Measurements from ENCODE around the gene RNF225.

RNF225 gene

GRCh38 chr19:58366585-58367430 is 28.6 kb upstream of the RNF225 start:
- no peak overlapping the region for H2AFZ ChIP-seq (ENCODE audit: low read length)
- TF ChIP-seq CTCF (IDR thresholded peaks at IDR 0.05; ENCODE audit: low read length): no peak
- no peak for TF ChIP-seq EZH2 (optimal IDR thresholded peaks at IDR 0.05; ENCODE audit: low read depth, low read length)
- TF ChIP-seq EZH2phosphoT487 (IDR thresholded peaks at IDR 0.05; ENCODE audit: low read length): no peak
- H3K9me3 ChIP-seq (replicated peaks; ENCODE audit: insufficient read depth, low read length): no peaks in the 10 kb centered on the region
- no peaks in the 10 kb centered on the region for H3F3A ChIP-seq (ENCODE audit: insufficient read depth, low read length)
- no peaks in the 10 kb centered on the region for H4K20me1 ChIP-seq (ENCODE audit: insufficient read depth, low read length)
- no peak overlapping the region for H3K4me3 ChIP-seq (ENCODE audit: low read length)
- H3K27me3 ChIP-seq (replicated peaks; ENCODE audit: insufficient read depth, low read length): no peaks in the 10 kb centered on the region
- no peaks in the 10 kb centered on the region for H3K9me2 ChIP-seq (replicated peaks; ENCODE audit: insufficient read depth, low read length)
- H3K36me3 ChIP-seq (replicated peaks; ENCODE audit: insufficient read depth, low read length): no peaks in the 10 kb centered on the region
- no peaks in the 10 kb centered on the region for H3K79me2 ChIP-seq (ENCODE audit: low read length)
- H3K9ac ChIP-seq (ENCODE audit: low read length): no peak overlapping the region
- DNase-seq: no peak
- H3K27ac ChIP-seq (ENCODE audit: low read length): no peak overlapping the region
- H3K4me2 ChIP-seq (ENCODE audit: low read depth, low read length): no peak overlapping the region
- no peaks in the 10 kb centered on the region for H3K4me1 ChIP-seq (ENCODE audit: low read length)

GRCh38 chr19:58367698-58368454 is 27.6 kb upstream of the RNF225 start:
- H3K9me2 ChIP-seq (replicated peaks; ENCODE audit: insufficient read depth, low read length): no peaks in the 10 kb centered on the region
- H3K4me2 ChIP-seq (ENCODE audit: low read depth, low read length): no peak overlapping the region
- H3K27me3 ChIP-seq (replicated peaks; ENCODE audit: insufficient read depth, low read length): no peaks in the 10 kb centered on the region
- TF ChIP-seq EZH2phosphoT487 (IDR thresholded peaks at IDR 0.05; ENCODE audit: low read length): no peak
- TF ChIP-seq EZH2 (optimal IDR thresholded peaks at IDR 0.05; ENCODE audit: low read depth, low read length): no peak
- no peak for TF ChIP-seq CTCF (IDR thresholded peaks at IDR 0.05; ENCODE audit: low read length)
- H3K4me1 ChIP-seq (ENCODE audit: low read length): no peaks in the 10 kb centered on the region
- H3K4me3 ChIP-seq (ENCODE audit: low read length): no peak overlapping the region
- H3K36me3 ChIP-seq (replicated peaks; ENCODE audit: insufficient read depth, low read length): no peaks in the 10 kb centered on the region
- no peak overlapping the region for H3K9ac ChIP-seq (ENCODE audit: low read length)
- no peak overlapping the region for H2AFZ ChIP-seq (ENCODE audit: low read length)
- no peaks in the 10 kb centered on the region for H4K20me1 ChIP-seq (ENCODE audit: insufficient read depth, low read length)
- H3K79me2 ChIP-seq (ENCODE audit: low read length): no peaks in the 10 kb centered on the region
- DNase-seq: no peak
- H3F3A ChIP-seq (ENCODE audit: insufficient read depth, low read length): no peaks in the 10 kb centered on the region
- no peaks in the 10 kb centered on the region for H3K9me3 ChIP-seq (replicated peaks; ENCODE audit: insufficient read depth, low read length)
- no peak overlapping the region for H3K27ac ChIP-seq (ENCODE audit: low read length)

GRCh38 chr19:58368561-58369360 is 26.7 kb upstream of the RNF225 start:
- Histone ChIP-seq H3K79me2 (ENCODE audit: low read length) (no peaks in the 10 kb centered on the region), H2AFZ (ENCODE audit: low read length) (no peak overlapping the region), H3K9ac (ENCODE audit: low read length) (no peak overlapping the region), H3K4me3 (ENCODE audit: low read length) (no peak overlapping the region), H3K27ac (ENCODE audit: low read length) (no peak overlapping the region), H3K4me1 (ENCODE audit: low read length) (no peaks in the 10 kb centered on the region), H3K9me2 (replicated peaks; ENCODE audit: insufficient read depth, low read length) (no peaks in the 10 kb centered on the region), H3K4me2 (ENCODE audit: low read depth, low read length) (no peak overlapping the region), H3K27me3 (replicated peaks; ENCODE audit: insufficient read depth, low read length) (no peaks in the 10 kb centered on the region), H3F3A (ENCODE audit: insufficient read depth, low read length) (no peaks in the 10 kb centered on the region), H3K36me3 (replicated peaks; ENCODE audit: insufficient read depth, low read length) (no peaks in the 10 kb centered on the region), H3K9me3 (replicated peaks; ENCODE audit: insufficient read depth, low read length) (no peaks in the 10 kb centered on the region), H4K20me1 (ENCODE audit: insufficient read depth, low read length) (no peaks in the 10 kb centered on the region)
- DNase-seq: no peak
- TF ChIP-seq EZH2 (optimal IDR thresholded peaks at IDR 0.05; ENCODE audit: low read depth, low read length): no peak
- no peak for TF ChIP-seq CTCF (IDR thresholded peaks at IDR 0.05; ENCODE audit: low read length)
- TF ChIP-seq EZH2phosphoT487 (IDR thresholded peaks at IDR 0.05; ENCODE audit: low read length): no peak
